Spleen (tissue), 11 donors: ENCODE measurements around the gene NUP214. TPM values are rescaled to one million over a fixed set of nuclear protein-coding genes. Genes with fewer than 3 reads are reported as not detected.
"Not testable (repeated sequence)": the region's sequence is repeated elsewhere in the genome, so short reads cannot be mapped to it uniquely, and the experiment has no call there.

Experiments used
- DNase-seq: peaks from one replicate; pipeline ENCODE4 v3.0.0-alpha.2; 2020
- H3K27ac ChIP-seq, 8 donors: fragments of 200-600 bp; sonication (generic) in 7 of 8; 1 replicate in 4 of 8; 2 replicates in 4 of 8; pipeline versions ENCODE4 v1.5.0 to v1.8.0; 2016 to 2021; ENCODE audit warnings: inconsistent platforms in 4 of 8, mild to moderate bottlenecking in 4 of 8, moderate library complexity in 1 of 8
- H3K27me3 ChIP-seq, 7 donors: fragments of 200-600 bp; sonication (generic) in 6 of 7; replicated peaks in 1 of 7; 1 replicate in 4 of 7; 2 replicates in 3 of 7; pipeline versions ENCODE4 v1.5.0 to v1.8.0; 2016 to 2021; ENCODE audit warnings: inconsistent platforms in 3 of 7, mild to moderate bottlenecking in 1 of 7
- H3K36me3 ChIP-seq, 6 donors: fragments of 200-600 bp; sonication (generic) in 5 of 6; 1 replicate in 4 of 6; 2 replicates in 2 of 6; pipeline versions ENCODE4 v1.5.0 to v1.8.0; 2016 to 2021; ENCODE audit warnings: inconsistent platforms in 2 of 6
- H3K4me1 ChIP-seq, 6 donors: fragments of 200-600 bp; sonication (generic) in 5 of 6; 1 replicate in 3 of 6; 2 replicates in 3 of 6; pipeline versions ENCODE4 v1.5.0 to v1.8.0; 2016 to 2021; ENCODE audit warnings: inconsistent platforms in 3 of 6
- H3K4me3 ChIP-seq, 8 donors: fragments of 200-600 bp; sonication (generic) in 7 of 8; 1 replicate in 4 of 8; 2 replicates in 4 of 8; pipeline versions ENCODE4 v1.5.0 to v1.8.0; 2016 to 2021; ENCODE audit warnings: inconsistent platforms in 4 of 8, mild to moderate bottlenecking in 4 of 8, moderate library complexity in 2 of 8
- H3K9me3 ChIP-seq, 8 donors: fragments of 200-600 bp; sonication (generic) in 7 of 8; 1 replicate in 4 of 8; 2 replicates in 4 of 8; pipeline versions ENCODE4 v1.5.0 to v1.8.0; 2016 to 2021; ENCODE audit warnings: inconsistent platforms in 4 of 8
- CTCF ChIP-seq, 11 experiments: fragments of 200-600 bp in 7 of 11; fragments of 450-650 bp in 4 of 11; sonication (generic) in 4 of 11; IDR thresholded peaks in 8 of 11; conservative IDR thresholded peaks in 3 of 11; 1 replicate in 7 of 11; 2 replicates in 4 of 11; pipeline versions ENCODE4 v1.4.0 to v1.8.0; 2016 to 2021; ENCODE audit warnings: antibody characterized with exemption in 11 of 11, inconsistent platforms in 4 of 11, mild to moderate bottlenecking in 1 of 11
- POLR2A ChIP-seq, 3 donors: fragments of 450-650 bp; IDR thresholded peaks; one replicate each; pipeline ENCODE4 v1.5.1; 2017; ENCODE audit warnings: antibody characterized with exemption in 3 of 3, mild to moderate bottlenecking in 1 of 3
- POLR2AphosphoS5 ChIP-seq, 3 donors: sonication (generic); formaldehyde crosslinking; IDR thresholded peaks; one replicate each; pipeline ENCODE4 v1.5.1; 2017; ENCODE audit warnings: antibody characterized with exemption in 3 of 3
- WGBS, 5 donors: extraction: QIAGEN DNeasy Blood & Tissue Kit in 3 of 5; methylation state at CpG; one replicate each; pipeline versions ENCODE4 v1.1.5 to v1.1.7; 2013 to 2018; 5-methylcytosine and 5-hydroxymethylcytosine counted together
- intact Hi-C: fragments of 100-400 bp; cut with DNase I; formaldehyde crosslinking; loops from one replicate; pipeline ENCODE4 v1.15.0; 2023; ENCODE audit warnings: low total_unique reads
- polyA plus RNA-seq, 3 donors: library from polyadenylated mRNA; stranded (reverse); fragments of 200-250 nt; gene quantifications; one replicate each; pipeline ENCODE4 v1.2.1, GENCODE V29; 2013
- total RNA-seq, 7 donors: library from RNA; depleted of rRNA in 3 of 7; stranded (reverse); fragments of >200 nt in 3 of 7; fragmentation: NEBNext Ultra II Directional in 4 of 7; extraction: Animal tissue kit (Norgen Biotek cat#: 25700) in 4 of 7; gene quantifications; one replicate each; pipeline versions ENCODE4 v1.1.0 to v1.2.1, GENCODE V29; 2016 to 2021
- donor health status: healthy with polysubstance abuse.
- donor health status: DM: no; HTN: no; CAD: no; lungs with moderate emphysema.
- donor health status: DM: no; HTN: no; CAD: no.
- donor health status: Bipolar disorder and iron deficiency.
- donor health status: healthy.
- donor health status: DM: no; HTN: no; CAD: no.
- donor health status: DM: yes; HTN: yes; CAD: no.

Gene NUP214
- total and polyA plus RNA-seq, 10 donors: 21.4 to 182 (median 121) TPM

GRCh38 chr9:131264231-131264630 lies 138.8 kb downstream of the NUP214 start:
- WGBS, 5 donors: 36 to 72% (median 61%) methylated on average over 9 to 11 of the region's 11 CpGs
- H3K9me3 ChIP-seq: no peaks in the 10 kb centered on the region
- peak; percentile 84 for DNase-seq
- H3K4me1 ChIP-seq: peaks cover 41 to 100% (median 76%) of the 10 kb centered on the region in 6 donors
- peak overlapping the region in 1 of 8 donors; percentile 32 for H3K4me3 ChIP-seq
- peak overlapping the region; percentile 35 to 97 (median 81) for H3K27ac ChIP-seq
- H3K36me3 ChIP-seq: peaks cover 0 to 72% (median 28%) of the 10 kb centered on the region in 6 donors
- intact Hi-C loops: no loop called here
- no peaks in the 10 kb centered on the region for H3K27me3 ChIP-seq
- TF ChIP-seq POLR2A (IDR thresholded peaks at IDR 0.05) (no peak), CTCF (IDR thresholded peaks at IDR 0.05 in 8 of 11, conservative IDR thresholded peaks at IDR 0.05 in 3 of 11) (no peak), POLR2AphosphoS5 (IDR thresholded peaks at IDR 0.05) (peak in 2 of 3 donors; percentile 37 to 64)

- Histone ChIP-seq H3K27ac (peak overlapping the region; percentile 53 to 97 (median 90)), H3K4me3 (peak overlapping the region in 1 of 8 donors; percentile 44), H3K36me3 (peaks cover 0 to 49% (median 5%) of the 10 kb centered on the region in 6 donors), H3K27me3 (no peaks in the 10 kb centered on the region), H3K9me3 (no peaks in the 10 kb centered on the region), H3K4me1 (peaks cover 57 to 100% (median 98%) of the 10 kb centered on the region in 6 donors)
- 45 to 65% (median 55%) methylated on average over 18 to 26 of the region's 26 CpGs for WGBS, 5 donors
- intact Hi-C loops: no loop called here
- TF ChIP-seq POLR2AphosphoS5 (IDR thresholded peaks at IDR 0.05) (peak in 2 of 3 donors; percentile 47 to 49), POLR2A (IDR thresholded peaks at IDR 0.05) (no peak)
- DNase-seq: peak; percentile 84
Measured at GRCh38 chr9:131266266-131267229, 141.2 kb downstream of the NUP214 start.

GRCh38 chr9:131270171-131271015 lies 145.0 kb downstream of the NUP214 start:
- TF ChIP-seq CTCF (IDR thresholded peaks at IDR 0.05 in 8 of 11, conservative IDR thresholded peaks at IDR 0.05 in 3 of 11): no peak
- TF ChIP-seq POLR2AphosphoS5 (IDR thresholded peaks at IDR 0.05): peak; percentile 65 to 78 (median 71)
- Histone ChIP-seq H3K27me3 (no peaks in the 10 kb centered on the region), H3K36me3 (peaks cover 0 to 15% (median 0%) of the 10 kb centered on the region in 6 donors), H3K4me1 (peaks cover 54 to 100% (median 93%) of the 10 kb centered on the region in 6 donors), H3K9me3 (no peaks in the 10 kb centered on the region), H3K27ac (peak overlapping the region; percentile 66 to 97 (median 90)), H3K4me3 (peak overlapping the region in 6 of 8 donors; percentile 9 to 95 (median 35))
- intact Hi-C loops: no loop called here
- WGBS, 5 donors: 8 to 14% (median 10%) methylated on average over 16 to 20 of the region's 20 CpGs
- peak; percentile 93 for DNase-seq

- WGBS, 5 donors: 53 to 92% (median 72%) methylated on average over 1 of the region's 1 CpG
- H3K9me3 ChIP-seq, H3K27me3 ChIP-seq, intact Hi-C loops, H3K36me3 ChIP-seq, DNase-seq: not testable (repeated sequence)
- Histone ChIP-seq H3K27ac (peak overlapping the region; percentile 66 to 97 (median 90)), H3K4me1 (peaks cover 50 to 100% (median 91%) of the 10 kb centered on the region in 6 donors), H3K4me3 (peak overlapping the region in 6 of 8 donors; percentile 9 to 95 (median 35))
Measured at GRCh38 chr9:131271016-131271273, 145.6 kb downstream of the NUP214 start.
